Measurements from ENCODE around the gene TM9SF2. TPM values are rescaled to one million over a fixed set of nuclear protein-coding genes. Genes with fewer than 3 reads are reported as not detected.

TM9SF2 gene
- polyA plus RNA-seq, 4 donors: 174 to 234 (median 203) TPM

Other genes starting within 250 kb of the TM9SF2 start
- gene GPR18, start 243.1 kb upstream of the TM9SF2 start, polyA plus RNA-seq (ENCODE audit: insufficient read length in 4 of 4): under 1 TPM; 0.16 to 0.40 (median 0.35) TPM
- 1 to 10 TPM; 2.1 to 5.0 (median 2.3) TPM for gene GPR183, start 194.1 kb upstream of the TM9SF2 start, polyA plus RNA-seq (ENCODE audit: insufficient read length in 4 of 4)
- 10 to 100 TPM; 17.1 to 24.6 (median 18.7) TPM for gene CLYBL, start 105.2 kb downstream of the TM9SF2 start, polyA plus RNA-seq (ENCODE audit: insufficient read length in 4 of 4)

Measured in left renal cortex interstitium (tissue), 4 donors.